ENCODE results near the gene HSPA12B. TPM values are rescaled to one million over a fixed set of nuclear protein-coding genes. Genes with fewer than 3 reads are reported as not detected.

HSPA12B gene
- total and polyA plus RNA-seq, 9 of the 15 experiments (the other 6 are each of a cell fraction or from before 2014, with no cell fraction given), result 0.03 to 0.07 TPM; not detected in 7

GRCh38 chr20:3786665-3787323 is 54.3 kb downstream of the HSPA12B start, which contains the start of gene CENPB (continued):
- no peak for TF ChIP-seq XRCC4 (IDR thresholded peaks at IDR 0.05; ENCODE audit: extremely low read depth, insufficient read depth, insufficient read length)
- TF ChIP-seq ZNF436 (CRISPR knock-in tag; IDR thresholded peaks at IDR 0.05), result no peak
- TF ChIP-seq, protein P1, sequence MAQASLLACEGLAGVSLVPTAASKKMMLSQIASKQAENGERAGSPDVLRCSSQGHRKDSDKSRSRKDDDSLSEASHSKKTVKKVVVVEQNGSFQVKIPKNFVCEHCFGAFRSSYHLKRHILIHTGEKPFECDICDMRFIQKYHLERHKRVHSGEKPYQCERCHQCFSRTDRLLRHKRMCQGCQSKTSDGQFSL (CRISPR knock-in tag; IDR thresholded peaks at IDR 0.05), result no peak
- TF ChIP-seq, protein P1 (tag; IDR thresholded peaks at IDR 0.05), result 0 out of 4 replicates have a peak, but pooled peaks of 1 of the 2 experiments have one; percentile 44
- TF ChIP-seq SMARCB1 (IDR thresholded peaks at IDR 0.05; ENCODE audit: insufficient read length, low read depth), result no peak
- no peak for TF ChIP-seq ZNF79 (CRISPR knock-in tag; IDR thresholded peaks at IDR 0.05; ENCODE audit: low read depth)
- peak; percentile 63 to 84 for TF ChIP-seq MAZ (CRISPR knock-in tag; conservative IDR thresholded peaks at IDR 0.05 in 1 of 2, IDR thresholded peaks at IDR 0.05 in 1 of 2)
- no peak for TF ChIP-seq SREBF1 (IDR thresholded peaks at IDR 0.05; ENCODE audit: borderline replicate concordance, low read depth, low read length)
- TF ChIP-seq, protein P2, sequence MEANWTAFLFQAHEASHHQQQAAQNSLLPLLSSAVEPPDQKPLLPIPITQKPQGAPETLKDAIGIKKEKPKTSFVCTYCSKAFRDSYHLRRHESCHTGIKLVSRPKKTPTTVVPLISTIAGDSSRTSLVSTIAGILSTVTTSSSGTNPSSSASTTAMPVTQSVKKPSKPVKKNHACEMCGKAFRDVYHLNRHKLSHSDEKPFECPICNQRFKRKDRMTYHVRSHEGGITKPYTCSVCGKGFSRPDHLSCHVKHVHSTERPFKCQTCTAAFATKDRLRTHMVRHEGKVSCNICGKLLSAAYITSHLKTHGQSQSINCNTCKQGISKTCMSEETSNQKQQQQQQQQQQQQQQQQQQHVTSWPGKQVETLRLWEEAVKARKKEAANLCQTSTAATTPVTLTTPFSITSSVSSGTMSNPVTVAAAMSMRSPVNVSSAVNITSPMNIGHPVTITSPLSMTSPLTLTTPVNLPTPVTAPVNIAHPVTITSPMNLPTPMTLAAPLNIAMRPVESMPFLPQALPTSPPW (CRISPR knock-in tag; IDR thresholded peaks at IDR 0.05), result peak; percentile 95
- TF ChIP-seq SRSF1 (IDR thresholded peaks at IDR 0.05; ENCODE audit: low read depth, low read length), result no peak
- peak in 1 of 2 experiments; percentile 92; a peak in 2 of 4 replicates for TF ChIP-seq TEAD1 (CRISPR knock-in tag; IDR thresholded peaks at IDR 0.05)
- no peak for TF ChIP-seq COPS2 (conservative IDR thresholded peaks at IDR 0.05)
- TF ChIP-seq, protein P3, sequence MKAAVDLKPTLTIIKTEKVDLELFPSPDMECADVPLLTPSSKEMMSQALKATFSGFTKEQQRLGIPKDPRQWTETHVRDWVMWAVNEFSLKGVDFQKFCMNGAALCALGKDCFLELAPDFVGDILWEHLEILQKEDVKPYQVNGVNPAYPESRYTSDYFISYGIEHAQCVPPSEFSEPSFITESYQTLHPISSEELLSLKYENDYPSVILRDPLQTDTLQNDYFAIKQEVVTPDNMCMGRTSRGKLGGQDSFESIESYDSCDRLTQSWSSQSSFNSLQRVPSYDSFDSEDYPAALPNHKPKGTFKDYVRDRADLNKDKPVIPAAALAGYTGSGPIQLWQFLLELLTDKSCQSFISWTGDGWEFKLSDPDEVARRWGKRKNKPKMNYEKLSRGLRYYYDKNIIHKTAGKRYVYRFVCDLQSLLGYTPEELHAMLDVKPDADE (conservative IDR thresholded peaks at IDR 0.05; ENCODE audit: control insufficient read depth, low read depth, low read length), result no peak
- TF ChIP-seq KAT2B (IDR thresholded peaks at IDR 0.05; ENCODE audit: low read depth, low read length), result no peak
- no peak for TF ChIP-seq ETV5 (CRISPR knock-in tag; IDR thresholded peaks at IDR 0.05; ENCODE audit: low read depth)
- TF ChIP-seq GTF2F1 (IDR thresholded peaks at IDR 0.05; ENCODE audit: low read depth, low read length), result no peak
- no peak for TF ChIP-seq HES1 (IDR thresholded peaks at IDR 0.05; ENCODE audit: low read depth)
- no peak for TF ChIP-seq ZFP91 (CRISPR knock-in tag; IDR thresholded peaks at IDR 0.05)
- no peak for TF ChIP-seq ZNF583 (CRISPR knock-in tag; IDR thresholded peaks at IDR 0.05)
- TF ChIP-seq ZFP1 (CRISPR knock-in tag; IDR thresholded peaks at IDR 0.05), result no peak
- TF ChIP-seq HDAC3 (IDR thresholded peaks at IDR 0.05; ENCODE audit: borderline replicate concordance, partially characterized antibody), result no peak
- no peak for TF ChIP-seq ZSCAN29 (IDR thresholded peaks at IDR 0.05)
- TF ChIP-seq PCBP2 (IDR thresholded peaks at IDR 0.05; ENCODE audit: low read depth, low read length, poor library complexity, severe bottlenecking), result no peak

Measured in K562 (cell line).